CD8-positive, alpha-beta memory T cell (primary cell): ENCODE measurements around the gene GCLM. TPM values are rescaled to one million over a fixed set of nuclear protein-coding genes. Genes with fewer than 3 reads are reported as not detected.

Source experiments
- CTCF ChIA-PET: fragments of 350-600 bp; sonication (Branson Sonifier 250); formaldehyde crosslinking; loops from one replicate; lab custom pipeline; 2021; ENCODE audit warnings: antibody characterized with exemption; lab: Charles Lee
- POLR2A ChIA-PET: fragments of 350-600 bp; sonication (Branson Sonifier 250); formaldehyde crosslinking; loops from one replicate; lab custom pipeline; 2021; ENCODE audit warnings: antibody characterized with exemption; lab: Charles Lee
- DNase-seq, 5 donors: peaks; one replicate each; pipeline versions ENCODE4 v3.0.0 to v3.0.0-alpha.2; 2020 to 2022; ENCODE audit warnings: mixed read lengths in 1 of 5
- H3K27ac ChIP-seq: one replicate; pipeline ENCODE4 v1.7.0; 2013; ENCODE audit warnings: low read depth, mild to moderate bottlenecking, low read length, moderate library complexity
- H3K27me3 ChIP-seq: 2 replicates; pipeline ENCODE4 v1.7.0; 2013; ENCODE audit warnings: low read length, mild to moderate bottlenecking; ENCODE audit not compliant: insufficient read depth, poor library complexity, severe bottlenecking
- H3K36me3 ChIP-seq: 2 replicates; pipeline ENCODE4 v1.7.0; 2013; ENCODE audit warnings: mild to moderate bottlenecking, low read length, moderate library complexity; ENCODE audit not compliant: insufficient read depth
- H3K4me1 ChIP-seq: 2 replicates; pipeline ENCODE4 v1.7.0; 2013; ENCODE audit warnings: mild to moderate bottlenecking, low read length, moderate library complexity; ENCODE audit not compliant: insufficient read depth
- H3K4me3 ChIP-seq: 2 replicates; pipeline ENCODE4 v1.7.0; 2013; ENCODE audit warnings: mild to moderate bottlenecking, low read length
- H3K9me3 ChIP-seq: 2 replicates; pipeline ENCODE4 v1.7.0; 2013; ENCODE audit warnings: mild to moderate bottlenecking, low read length
- H3K27ac Mint-ChIP-seq, 8 donors: one replicate each; pipeline ENCODE4 v1.8.0; 2020 to 2021; ENCODE audit warnings: mixed read lengths in 8 of 8, mild to moderate bottlenecking in 6 of 8, inconsistent platforms in 3 of 8, moderate library complexity in 3 of 8
- H3K27me3 Mint-ChIP-seq, 2 donors: one replicate each; pipeline ENCODE4 v1.8.0; 2020 to 2021; ENCODE audit warnings: mixed read lengths in 2 of 2, mild to moderate bottlenecking in 1 of 2, moderate library complexity in 1 of 2
- H3K36me3 Mint-ChIP-seq, 3 donors: one replicate each; pipeline ENCODE4 v1.8.0; 2020 to 2021; ENCODE audit warnings: mixed read lengths in 3 of 3, inconsistent platforms in 1 of 3, mild to moderate bottlenecking in 1 of 3
- H3K4me1 Mint-ChIP-seq, 3 donors: one replicate each; pipeline ENCODE4 v1.8.0; 2020 to 2021; ENCODE audit warnings: mixed read lengths in 3 of 3, inconsistent platforms in 1 of 3, mild to moderate bottlenecking in 1 of 3
- H3K4me3 Mint-ChIP-seq, 7 donors: one replicate each; pipeline ENCODE4 v1.8.0; 2020 to 2021; ENCODE audit warnings: mixed read lengths in 7 of 7, mild to moderate bottlenecking in 6 of 7, moderate library complexity in 4 of 7, inconsistent platforms in 2 of 7
- H3K9me3 Mint-ChIP-seq, 5 donors: one replicate each; pipeline ENCODE4 v1.8.0; 2020 to 2022; ENCODE audit warnings: mixed read lengths in 5 of 5, mild to moderate bottlenecking in 3 of 5, moderate library complexity in 2 of 5, inconsistent platforms in 1 of 5
- polyA plus RNA-seq: library from polyadenylated mRNA; unstranded; fragments of 300-500 nt; fragmentation: Illumina TruSeq; gene quantifications from one replicate; pipeline ENCODE4 v1.2.3, GENCODE V29; 2021
- total RNA-seq, 2 experiments: library from RNA; stranded (reverse); gene quantifications; one replicate each; pipeline ENCODE4 v1.2.3, GENCODE V29; 2021

GCLM gene
- total and polyA plus RNA-seq, 3 experiments from 2014 or later, result 24.6 to 36.1 (median 24.8) TPM

GRCh38 chr1:93839753-93840152 is 69.5 kb downstream of the GCLM start:
- no peaks in the 10 kb centered on the region for H3K36me3 ChIP-seq
- no peak overlapping the region for H3K27ac ChIP-seq
- H3K4me3 Mint-ChIP-seq, result no peak overlapping the region
- H3K27me3 Mint-ChIP-seq, result peaks cover 0 to 3% of the 10 kb centered on the region in 2 donors
- H3K36me3 Mint-ChIP-seq, result peaks cover 2 to 13% (median 7%) of the 10 kb centered on the region in 3 donors
- no peaks in the 10 kb centered on the region for H3K27me3 ChIP-seq
- ChIA-PET CTCF (no interaction called here), POLR2A (no interaction called here)
- no peak overlapping the region for H3K4me3 ChIP-seq
- H3K27ac Mint-ChIP-seq, result no peak overlapping the region
- H3K4me1 Mint-ChIP-seq, result peaks cover 6 to 7% (median 7%) of the 10 kb centered on the region in 3 donors
- no peaks in the 10 kb centered on the region for H3K9me3 ChIP-seq
- DNase-seq, result no peak
- H3K9me3 Mint-ChIP-seq, result peaks cover 0 to 3% (median 0%) of the 10 kb centered on the region in 5 donors
- peaks cover 10% of the 10 kb centered on the region for H3K4me1 ChIP-seq

GRCh38 chr1:93839307-93839706 is 69.9 kb downstream of the GCLM start:
- ChIA-PET POLR2A (interaction anchor here (0.6 kb wide), 1 partner anchor 686 kb away, joined by 3 read pairs; no protein-coding TSS in a partner anchor), CTCF (no interaction called here)
- Histone ChIP-seq H3K27me3 (no peaks in the 10 kb centered on the region), H3K36me3 (no peaks in the 10 kb centered on the region), H3K4me3 (no peak overlapping the region), H3K4me1 (peaks cover 5% of the 10 kb centered on the region), H3K27ac (no peak overlapping the region), H3K9me3 (no peaks in the 10 kb centered on the region)
- Mint-ChIP-seq H3K4me1 (peaks cover 2 to 3% (median 3%) of the 10 kb centered on the region in 3 donors), H3K4me3 (no peak overlapping the region), H3K36me3 (peaks cover 2 to 17% (median 7%) of the 10 kb centered on the region in 3 donors), H3K9me3 (peaks cover 0 to 6% (median 3%) of the 10 kb centered on the region in 5 donors), H3K27me3 (peaks cover 0 to 3% of the 10 kb centered on the region in 2 donors), H3K27ac (no peak overlapping the region)
- DNase-seq, result no peak

- Histone ChIP-seq H3K4me3 (no peak overlapping the region), H3K27ac (no peak overlapping the region), H3K27me3 (no peaks in the 10 kb centered on the region), H3K36me3 (no peaks in the 10 kb centered on the region), H3K4me1 (no peaks in the 10 kb centered on the region), H3K9me3 (no peaks in the 10 kb centered on the region)
- CTCF ChIA-PET, result no interaction called here
- DNase-seq, result no peak
- Mint-ChIP-seq H3K36me3 (peaks cover 2 to 25% (median 9%) of the 10 kb centered on the region in 3 donors), H3K9me3 (peaks cover 1 to 19% (median 9%) of the 10 kb centered on the region in 5 donors), H3K27me3 (peaks cover 0 to 3% of the 10 kb centered on the region in 2 donors), H3K4me1 (no peaks in the 10 kb centered on the region), H3K4me3 (no peak overlapping the region), H3K27ac (peak overlapping the region in 1 of 8 donors; percentile 7)
- POLR2A ChIA-PET, result no interaction called here
These were observed 71.3 kb downstream of the GCLM start for GRCh38 chr1:93837961-93838360.

Other genes starting within 250 kb of the GCLM start
- under 1 TPM; 0.62 to 0.77 TPM for gene BCAR3, start 227.6 kb downstream of the GCLM start, total RNA-seq
- gene BCAR3, start 227.6 kb downstream of the GCLM start, polyA plus RNA-seq, result 0.32 TPM
- gene DNTTIP2, start 30.2 kb downstream of the GCLM start, total RNA-seq, result 100 to 1,000 TPM; 100 to 109 TPM
- gene DNTTIP2, start 30.2 kb downstream of the GCLM start, polyA plus RNA-seq, result 87.5 TPM
- gene ABCA4, start 211.7 kb upstream of the GCLM start, total RNA-seq, result not detected
- not detected for gene ABCA4, start 211.7 kb upstream of the GCLM start, polyA plus RNA-seq